Measurements from ENCODE around the gene GET4. TPM values are rescaled to one million over a fixed set of nuclear protein-coding genes. Genes with fewer than 3 reads are reported as not detected.

GET4 gene, protein sequence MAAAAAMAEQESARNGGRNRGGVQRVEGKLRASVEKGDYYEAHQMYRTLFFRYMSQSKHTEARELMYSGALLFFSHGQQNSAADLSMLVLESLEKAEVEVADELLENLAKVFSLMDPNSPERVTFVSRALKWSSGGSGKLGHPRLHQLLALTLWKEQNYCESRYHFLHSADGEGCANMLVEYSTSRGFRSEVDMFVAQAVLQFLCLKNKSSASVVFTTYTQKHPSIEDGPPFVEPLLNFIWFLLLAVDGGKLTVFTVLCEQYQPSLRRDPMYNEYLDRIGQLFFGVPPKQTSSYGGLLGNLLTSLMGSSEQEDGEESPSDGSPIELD
- 21.8 TPM for polyA plus RNA-seq (2013, experiment 1 of 2; ENCODE audit: insufficient read length)
- 21.9 TPM for polyA plus RNA-seq (2013, experiment 2 of 2; ENCODE audit: insufficient read length)

DNA sequence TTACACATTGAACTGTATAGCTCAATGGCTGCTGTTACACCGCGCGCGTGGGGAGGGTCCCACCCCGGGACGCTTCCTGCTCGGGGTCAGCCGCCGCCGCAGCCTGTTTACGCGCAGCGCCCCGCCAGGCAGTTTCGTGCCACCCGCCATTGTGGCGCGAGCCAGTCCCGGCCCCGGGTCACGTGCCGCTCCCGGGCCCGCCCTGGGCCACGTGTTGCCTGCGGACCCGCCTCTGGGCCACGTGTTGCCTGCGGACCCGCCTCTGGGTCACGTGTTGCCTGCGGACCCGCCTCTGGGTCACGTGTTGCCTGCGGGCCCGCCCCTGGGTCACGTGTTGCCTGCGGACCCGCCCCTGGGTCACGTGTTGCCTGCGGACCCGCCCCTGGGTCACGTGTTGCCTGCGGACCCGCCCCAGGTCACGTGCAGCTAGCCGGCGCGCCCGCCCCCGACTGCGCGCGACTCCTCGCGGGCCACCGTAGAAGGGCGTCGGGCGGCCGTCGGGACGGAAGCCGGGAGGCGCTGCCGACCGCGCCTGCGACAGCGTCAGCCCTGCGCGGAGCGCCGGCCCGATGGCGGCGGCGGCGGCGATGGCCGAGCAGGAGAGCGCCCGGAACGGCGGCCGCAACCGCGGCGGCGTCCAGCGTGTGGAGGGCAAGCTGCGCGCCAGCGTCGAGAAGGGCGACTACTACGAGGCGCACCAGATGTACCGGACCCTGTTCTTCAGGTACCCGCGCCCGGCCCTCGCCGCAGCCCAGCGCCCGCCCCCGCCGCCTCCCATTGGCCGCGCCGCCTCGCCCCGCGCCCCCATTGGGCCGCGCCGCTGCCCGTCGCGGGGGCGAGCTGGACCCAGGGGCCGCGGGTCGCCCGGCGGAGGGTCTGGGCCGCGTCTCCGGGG, at the start of gene GET4:
Gene GET4 (plus strand): TSS at position 478 of the 895 bp plus-strand sequence. CDS start 92 bp downstream, at position 570.
- DNase-seq, result peak; percentile 97

GRCh38 chr7:828793-829561, 47.4 kb upstream of the GET4 start:
- no peak for DNase-seq

GRCh38 chr7:830069-830468, 46.3 kb upstream of the GET4 start:
- no peak for DNase-seq

DNA sequence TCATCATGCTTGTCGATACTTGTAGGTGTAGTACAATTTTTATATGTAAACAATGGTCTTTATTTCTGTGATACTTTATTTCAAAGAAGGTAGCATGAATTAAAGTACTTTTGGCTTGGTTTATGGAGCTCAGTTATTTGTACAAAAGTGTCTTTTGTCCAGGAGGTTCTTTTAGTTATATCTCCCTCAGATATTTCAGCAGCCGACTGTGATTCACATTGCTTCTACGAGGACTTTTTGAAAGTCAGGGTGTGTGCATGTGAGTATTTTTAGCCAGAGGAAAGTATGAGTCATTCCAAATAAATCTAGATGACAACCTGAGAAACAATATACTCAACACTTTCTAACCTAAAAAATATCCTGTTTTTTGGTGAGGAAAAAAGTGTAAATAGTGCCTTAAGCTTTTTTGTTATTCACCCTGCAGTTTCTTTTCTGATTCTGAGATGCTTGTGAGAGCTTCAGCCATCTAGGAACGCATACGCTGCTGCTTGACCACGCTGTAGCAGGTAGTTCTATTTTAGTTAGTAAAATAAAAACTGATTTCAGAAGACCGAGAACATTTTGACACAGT, 44.7 kb upstream of the GET4 start:
- DNase-seq, result peak; percentile 83

DNA sequence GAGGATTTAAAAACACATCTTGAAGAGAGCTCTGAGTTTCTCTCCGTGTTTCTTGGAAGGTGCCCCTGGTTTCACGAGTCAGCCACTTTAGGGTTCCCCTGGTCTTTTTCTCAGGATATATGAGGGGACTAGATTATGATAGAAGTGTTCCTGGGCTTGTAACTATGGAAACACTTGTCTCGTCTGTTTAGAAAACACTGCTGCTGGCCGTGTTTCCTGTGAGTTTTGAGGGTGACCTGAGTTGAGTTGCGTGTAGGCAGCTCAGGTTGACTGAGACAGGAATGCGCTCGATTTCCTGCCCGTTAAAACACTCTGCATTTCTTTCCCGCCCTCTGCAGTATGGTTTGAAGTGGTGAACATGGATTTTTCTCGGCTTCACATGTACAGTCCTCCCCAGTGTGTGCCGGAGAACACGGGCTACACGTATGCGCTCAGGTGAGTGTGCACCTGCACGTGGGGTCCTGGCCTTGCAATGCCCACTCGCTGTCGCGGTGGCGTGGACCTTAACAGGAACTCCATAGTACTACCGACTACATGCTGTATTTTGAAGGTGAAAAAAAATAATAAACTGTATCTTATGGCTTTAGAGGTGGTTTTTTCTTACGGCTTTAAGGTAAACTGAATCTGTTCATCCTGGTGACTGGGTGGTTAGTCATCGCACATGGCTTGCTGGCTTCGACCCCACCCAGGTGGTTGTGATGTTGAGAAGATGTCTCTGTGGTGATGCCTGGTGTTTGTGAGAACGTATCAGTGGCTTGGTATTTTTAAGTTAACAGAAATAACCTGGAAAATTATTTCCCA, 44.0 kb upstream of the GET4 start, which contains the start of gene SUN1:
Gene SUN1 (plus strand): TSS at position 310 of the 801 bp plus-strand sequence. CDS start 49 bp downstream, at position 359.
- DNase-seq, result peak; percentile 25

- no peak for DNase-seq
Measured at GRCh38 chr7:832968-833424, 43.4 kb upstream of the GET4 start.

DNA sequence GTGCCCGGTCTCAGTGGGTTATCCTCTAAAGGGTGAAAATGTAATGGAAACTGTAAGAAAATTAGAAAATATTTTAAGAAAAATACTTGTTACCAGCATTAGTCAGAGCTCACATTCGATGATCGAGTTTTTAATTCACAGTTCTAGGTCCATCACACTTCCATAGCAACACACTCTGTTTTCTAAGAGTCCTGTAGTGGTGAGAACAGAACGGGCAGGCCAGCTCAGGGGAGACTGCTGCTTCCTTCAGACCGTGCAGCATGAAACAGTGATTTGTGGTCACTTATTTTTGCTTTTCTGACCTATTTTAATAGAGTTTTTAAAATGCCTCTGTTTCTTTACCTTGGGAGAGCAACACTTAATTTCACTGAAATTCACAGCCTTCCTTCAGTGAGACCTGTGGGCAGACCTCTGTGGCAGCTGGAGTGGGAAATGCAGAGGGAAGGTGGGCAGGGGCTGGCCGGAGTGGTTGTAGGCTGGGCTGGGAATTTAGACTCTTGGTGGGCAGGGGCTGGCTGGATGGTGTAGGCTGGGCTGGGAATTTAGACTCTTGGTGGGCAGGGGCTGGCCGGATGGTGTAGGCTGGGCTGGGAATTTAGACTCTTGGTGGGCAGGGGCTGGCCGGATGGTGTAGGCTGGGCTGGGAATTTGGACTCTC, 42.6 kb upstream of the GET4 start:
- no peak for DNase-seq

GRCh38 chr7:834277-834676, 42.1 kb upstream of the GET4 start:
- DNase-seq, result no peak

GRCh38 chr7:835021-835420, 41.3 kb upstream of the GET4 start:
- DNase-seq, result no peak

- DNase-seq, result no peak
Measured at GRCh38 chr7:835485-836401, 40.6 kb upstream of the GET4 start.

DNA sequence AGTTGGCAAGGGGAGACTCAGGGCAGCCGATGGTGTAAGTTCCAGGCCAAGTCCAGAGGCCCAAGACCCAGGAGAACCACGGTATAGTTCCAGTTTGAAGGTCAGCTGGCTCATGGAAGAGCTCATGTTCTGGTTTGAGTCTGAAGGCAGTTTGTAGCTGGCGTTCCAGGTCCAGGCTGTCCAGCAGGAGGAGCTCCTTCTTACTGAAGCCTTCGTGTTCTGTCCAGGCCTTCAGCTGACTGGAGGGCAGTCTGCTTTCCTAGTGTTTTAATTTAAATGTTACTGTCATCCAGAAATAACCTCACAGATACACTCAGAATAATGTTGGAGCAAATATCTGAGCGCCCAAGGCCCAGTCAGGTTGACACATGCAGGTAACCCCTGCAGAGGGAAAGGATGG, 39.9 kb upstream of the GET4 start:
- peak; percentile 34 for DNase-seq

DNA sequence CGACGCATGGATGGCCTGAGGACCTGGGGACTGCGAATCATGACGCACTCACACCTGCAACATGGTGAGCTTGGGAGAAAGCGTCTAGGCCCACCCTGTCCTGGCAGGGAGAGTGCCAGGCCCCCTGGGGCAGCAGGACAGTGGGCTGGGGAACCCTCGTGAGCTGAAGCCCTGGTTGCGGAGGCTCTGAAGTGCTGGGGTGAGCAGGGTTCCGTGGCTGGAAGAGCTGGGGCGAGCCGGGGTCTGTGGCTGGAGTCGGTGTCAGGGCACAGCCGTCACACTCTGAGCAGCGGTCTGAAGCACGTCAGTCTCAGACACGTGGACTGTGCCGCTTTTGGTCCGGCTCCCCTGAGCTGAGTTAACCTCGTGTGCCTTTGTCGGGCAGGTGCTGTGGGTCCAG, 39.4 kb upstream of the GET4 start:
- no peak for DNase-seq

DNA sequence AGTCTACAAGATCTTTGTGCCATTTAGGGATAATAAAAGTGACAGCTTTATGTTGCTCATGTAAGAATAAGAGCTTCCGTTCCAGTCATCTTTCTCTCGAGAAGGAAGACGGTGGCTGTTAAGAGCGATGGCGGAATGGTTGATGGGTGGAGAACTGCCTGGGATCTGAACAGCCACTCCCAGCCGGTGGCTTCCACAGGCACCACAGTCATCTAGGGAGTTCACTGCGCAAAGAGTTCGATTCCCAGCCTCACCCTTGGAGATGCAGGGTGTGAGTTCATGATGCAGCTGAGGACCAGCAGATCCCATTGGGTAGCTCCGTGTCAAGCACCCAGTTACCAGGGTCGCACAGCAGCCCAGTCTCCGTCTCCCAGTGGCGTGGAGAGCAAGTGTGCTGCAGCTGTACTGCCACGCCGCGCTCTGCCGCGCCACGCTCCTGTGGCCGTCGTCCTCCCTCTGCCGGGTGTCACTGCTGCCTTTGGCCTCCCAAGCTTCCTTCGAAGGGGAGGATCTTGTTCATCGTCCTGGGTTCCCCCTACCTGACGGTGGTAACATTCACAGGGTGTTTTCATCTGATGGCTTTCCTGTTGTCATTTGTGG, 36.3 kb upstream of the GET4 start:
- DNase-seq, result no peak

GRCh38 chr7:841943-842342, 34.4 kb upstream of the GET4 start:
- DNase-seq, result no peak

DNA sequence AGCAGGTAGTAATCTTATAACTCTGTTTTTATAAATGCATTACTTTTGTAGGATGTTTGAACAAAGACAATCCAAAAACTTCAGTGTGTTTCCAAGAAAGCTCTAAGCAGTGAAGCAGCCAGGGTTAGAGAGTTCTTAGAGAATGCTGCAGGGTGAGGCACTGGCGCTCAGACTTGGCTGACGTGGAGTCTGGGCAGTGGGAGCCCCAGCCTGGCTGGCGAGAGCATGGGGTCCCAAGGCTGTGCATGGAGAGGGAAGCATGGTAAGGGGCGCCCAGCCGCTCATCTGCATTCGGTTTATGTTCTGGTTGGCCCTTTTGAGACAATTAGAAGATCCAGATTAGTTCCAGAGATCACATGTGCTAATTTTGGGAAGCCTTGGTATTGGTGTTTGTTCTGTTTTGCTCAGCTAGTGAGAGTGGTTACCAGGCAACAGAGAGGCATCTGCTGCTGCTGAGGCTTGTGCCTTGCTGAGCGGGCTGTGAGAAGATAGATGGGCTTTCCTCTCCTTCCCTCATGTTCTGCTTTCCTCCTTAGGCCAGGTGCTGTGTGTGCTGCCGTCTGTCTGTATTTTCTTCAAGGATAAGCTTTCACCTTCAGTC, 33.8 kb upstream of the GET4 start:
- DNase-seq, result no peak

- no peak for DNase-seq
Measured at GRCh38 chr7:843230-843629, 33.1 kb upstream of the GET4 start.

DNA sequence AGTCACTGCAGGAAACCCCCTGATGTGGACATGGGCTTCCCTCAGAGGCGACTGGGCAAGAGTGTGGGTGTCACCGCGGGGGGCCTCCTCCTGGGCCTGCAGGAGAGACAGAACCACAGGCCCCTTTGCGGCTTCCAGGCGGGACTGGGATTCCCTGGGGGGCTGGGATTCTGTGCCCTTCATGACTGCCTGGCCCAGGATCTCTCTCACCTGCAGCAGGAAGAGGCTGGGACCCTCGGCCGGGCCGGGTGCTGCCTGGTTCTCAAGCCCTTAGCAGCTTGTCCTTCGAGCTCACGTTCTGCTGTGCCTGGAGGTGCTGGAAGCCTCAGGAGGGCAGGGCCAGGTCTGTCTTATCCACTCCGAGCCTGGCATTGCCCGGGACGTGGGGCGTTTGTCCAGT, 32.3 kb upstream of the GET4 start:
- DNase-seq, result no peak

DNA sequence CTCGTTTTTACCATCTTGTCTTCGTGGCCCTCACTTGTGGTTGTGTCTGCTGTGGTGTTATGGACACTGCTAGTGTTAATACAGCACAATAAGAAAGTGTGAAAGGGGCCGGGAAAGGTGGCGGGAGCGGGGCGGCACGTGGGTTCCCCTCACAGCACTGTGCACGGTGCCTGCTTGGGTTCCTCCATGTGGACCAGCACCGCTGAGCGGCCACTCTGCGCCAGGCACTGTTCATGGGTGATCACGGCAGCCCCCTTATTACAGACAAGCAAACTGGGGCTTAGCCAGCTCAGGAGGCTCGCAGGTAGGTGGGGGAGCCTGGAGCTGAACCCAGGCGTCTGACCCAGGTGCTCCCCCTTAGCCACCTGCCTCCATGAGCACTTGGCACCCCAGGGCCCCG, 31.8 kb upstream of the GET4 start:
- no peak for DNase-seq

DNA sequence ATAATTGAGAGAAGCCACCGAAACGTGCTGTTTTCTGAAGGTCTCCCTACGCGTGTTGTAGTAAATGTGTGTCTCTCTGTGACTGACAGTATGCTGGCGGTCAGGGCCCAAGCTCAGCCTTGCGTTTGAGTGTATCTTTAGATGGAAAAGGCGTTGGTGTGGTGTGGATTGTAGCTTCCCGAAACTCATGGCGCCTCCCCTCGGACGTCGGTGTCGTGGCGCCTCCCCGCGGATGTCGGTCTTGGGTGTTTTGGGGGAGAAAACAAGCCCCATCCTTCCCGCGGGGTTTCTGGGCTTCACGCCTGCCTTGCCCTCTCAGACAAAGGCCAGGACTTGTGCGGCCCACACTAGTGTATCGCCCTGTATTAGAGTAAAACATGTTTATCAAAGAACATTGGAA, 31.3 kb upstream of the GET4 start:
- no peak for DNase-seq

Data from fibroblast of skin of scalp (primary cell).